H54 (cell line): ENCODE results near the gene TMC3.

Experiments
- DNase-seq: peaks from one replicate; pipeline ENCODE4 v3.0.0; 2011; ENCODE audit warnings: low spot score, mixed read lengths; ENCODE audit not compliant: insufficient read length
- FAIRE-seq: peaks from 3 replicates; lab custom pipeline; 2011; peaks lifted over from hg19 to GRCh38; lab: Jason Lieb, UNC
- POLR2A ChIP-seq: IDR thresholded peaks from 2 replicates; pipeline ENCODE4 v1.6.1; 2011; ENCODE audit warnings: low read depth, mild to moderate bottlenecking, low read length

TMC3 gene

DNA sequence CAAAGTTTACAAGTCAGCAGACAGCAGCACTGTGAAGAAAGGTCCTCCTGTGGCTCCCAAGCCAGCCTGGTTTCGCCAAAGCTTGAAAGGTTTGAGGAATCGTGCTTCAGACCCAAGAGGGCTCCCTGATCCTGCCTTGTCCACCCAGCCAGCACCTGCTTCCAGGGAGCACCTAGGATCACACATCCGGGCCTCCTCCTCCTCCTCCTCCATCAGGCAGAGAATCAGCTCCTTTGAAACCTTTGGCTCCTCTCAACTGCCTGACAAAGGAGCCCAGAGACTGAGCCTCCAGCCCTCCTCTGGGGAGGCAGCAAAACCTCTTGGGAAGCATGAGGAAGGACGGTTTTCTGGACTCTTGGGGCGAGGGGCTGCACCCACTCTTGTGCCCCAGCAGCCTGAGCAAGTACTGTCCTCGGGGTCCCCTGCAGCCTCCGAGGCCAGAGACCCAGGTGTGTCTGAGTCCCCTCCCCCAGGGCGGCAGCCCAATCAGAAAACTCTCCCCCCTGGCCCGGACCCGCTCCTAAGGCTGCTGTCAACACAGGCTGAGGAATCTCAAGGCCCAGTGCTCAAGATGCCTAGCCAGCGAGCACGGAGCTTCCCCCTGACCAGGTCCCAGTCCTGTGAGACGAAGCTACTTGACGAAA lies 74.3 kb downstream of the TMC3 start:
- DNase-seq (no peak), FAIRE-seq (no peak)
- TF ChIP-seq POLR2A, result no peak

DNA sequence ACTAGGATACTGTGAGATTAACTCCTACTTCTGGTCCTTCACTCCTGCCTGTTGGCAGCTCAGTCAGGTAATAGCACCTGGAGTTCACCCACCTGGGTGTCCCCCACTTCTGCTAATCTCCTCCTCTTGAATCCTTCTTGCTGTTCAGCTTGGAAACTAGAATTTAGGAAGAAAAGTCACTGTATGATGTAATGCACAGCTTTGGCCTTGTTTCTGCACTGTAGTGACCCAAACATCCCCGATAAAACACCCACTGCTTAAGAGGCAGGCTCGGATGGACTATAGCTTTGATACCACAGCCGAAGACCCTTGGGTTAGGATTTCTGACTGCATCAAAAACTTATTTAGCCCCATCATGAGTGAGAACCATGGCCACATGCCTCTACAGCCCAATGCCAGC lies 74.9 kb downstream of the TMC3 start:
- DNase-seq, result no peak
- FAIRE-seq, result no peak
- TF ChIP-seq POLR2A, result no peak

DNA sequence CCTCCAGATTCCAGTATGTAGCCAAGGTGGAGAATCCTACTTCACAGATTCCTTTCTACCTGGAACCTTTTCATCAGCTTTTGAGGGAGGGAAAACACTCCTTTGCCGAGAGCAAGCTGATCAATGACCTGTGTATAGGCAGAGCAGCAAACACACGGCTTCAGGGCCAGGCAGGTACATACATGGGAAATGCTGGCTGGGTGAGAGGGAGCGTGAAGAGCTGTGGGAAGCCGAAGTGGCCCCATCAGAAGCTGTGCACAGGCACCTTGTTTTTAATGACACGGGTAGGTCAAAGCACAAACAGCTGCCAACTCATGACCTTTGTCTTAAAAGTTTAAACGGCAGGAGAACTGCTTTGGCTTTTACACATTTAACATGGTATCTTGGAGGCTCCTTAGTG lies 75.4 kb downstream of the TMC3 start:
- FAIRE-seq (no peak), DNase-seq (no peak)
- no peak for TF ChIP-seq POLR2A

DNA sequence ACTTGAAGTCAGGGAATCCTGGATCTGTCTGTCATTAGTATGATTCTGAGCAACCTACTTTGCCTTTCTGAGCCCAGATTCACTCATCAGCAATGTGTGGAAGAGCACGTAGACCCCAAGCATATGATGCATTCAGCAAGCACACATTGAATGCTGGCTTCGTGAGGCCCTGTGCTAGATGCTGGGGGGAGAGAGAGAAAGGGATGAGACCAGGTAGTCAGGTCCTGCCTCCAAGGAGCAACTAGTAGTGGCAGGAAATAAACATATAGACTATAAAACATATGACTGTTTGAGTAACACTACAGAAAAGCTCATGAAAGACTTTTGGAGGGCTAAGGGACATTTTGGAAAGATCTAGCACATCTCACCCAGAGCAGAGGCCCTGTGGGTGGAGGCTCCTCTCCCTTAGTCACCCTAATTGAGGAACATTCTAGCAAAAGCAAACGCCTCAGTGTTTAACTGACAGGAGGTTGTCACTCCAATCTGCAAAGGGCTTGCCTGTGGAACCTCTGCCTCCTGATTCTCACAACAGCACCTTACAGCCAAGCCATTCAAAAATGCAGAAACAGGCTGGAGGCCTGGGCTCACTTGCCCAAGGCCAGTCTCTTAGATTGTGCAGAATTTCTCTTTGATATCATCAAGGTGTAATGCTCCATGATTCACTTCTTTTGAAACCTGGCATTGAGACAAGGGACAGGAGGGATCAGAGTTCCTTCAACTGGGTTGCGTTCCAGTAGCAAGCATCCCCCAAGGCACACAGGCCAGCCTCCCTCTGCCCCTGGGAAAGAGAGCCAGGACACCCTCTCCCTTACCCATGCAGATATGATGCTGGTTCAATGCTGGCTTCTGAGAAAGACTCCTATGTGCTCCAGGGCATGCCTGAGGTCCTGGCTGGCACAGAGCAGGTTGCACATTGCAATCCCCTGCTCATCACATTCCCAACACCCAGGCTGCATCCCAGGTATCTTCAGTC lies 76.1 kb downstream of the TMC3 start:
- TF ChIP-seq POLR2A, result no peak
- FAIRE-seq (no peak), DNase-seq (no peak)

DNA sequence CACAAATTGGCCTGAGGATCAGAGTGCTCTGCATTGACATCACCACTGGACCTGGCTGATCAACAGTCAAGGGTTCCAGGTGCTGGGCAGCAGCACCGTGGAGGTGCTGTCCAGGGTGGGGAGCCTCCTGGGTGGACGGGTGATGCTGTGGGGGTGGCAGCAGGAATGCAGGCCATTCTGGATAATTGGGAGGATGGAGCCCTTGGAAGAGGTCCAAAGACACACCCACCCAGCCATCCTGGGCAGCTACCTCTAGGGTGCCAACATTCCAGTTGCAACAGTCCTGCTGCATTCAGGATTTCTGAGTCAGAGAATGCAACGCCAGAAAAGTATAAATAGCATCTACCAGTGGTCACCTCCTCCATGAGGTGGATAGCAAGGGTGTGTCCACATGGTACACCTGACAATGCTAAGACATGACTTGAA lies 76.9 kb downstream of the TMC3 start:
- DNase-seq, result peak; percentile 61
- FAIRE-seq, result no peak
- no peak for TF ChIP-seq POLR2A

DNA sequence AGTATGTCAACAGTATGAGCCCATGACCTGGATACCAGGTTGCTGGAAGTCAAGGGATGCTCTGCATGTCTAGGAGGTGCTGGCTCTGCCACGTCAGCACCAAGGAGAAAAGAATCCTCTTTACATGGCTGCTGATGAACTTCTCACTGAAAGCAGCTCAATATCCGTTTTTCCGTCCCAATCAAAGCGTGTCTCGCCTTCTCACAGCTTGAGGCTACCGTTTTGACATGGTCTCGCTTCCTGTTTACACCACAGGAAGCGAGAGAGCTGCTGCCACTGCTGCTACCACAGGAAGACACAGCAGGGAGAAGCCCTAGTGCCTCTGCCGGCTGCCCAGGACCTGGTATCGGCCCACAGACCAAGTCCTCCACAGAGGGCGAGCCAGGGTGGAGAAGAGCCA lies 77.3 kb downstream of the TMC3 start:
- TF ChIP-seq POLR2A, result no peak
- peak; percentile 21 for DNase-seq
- no peak for FAIRE-seq

DNA sequence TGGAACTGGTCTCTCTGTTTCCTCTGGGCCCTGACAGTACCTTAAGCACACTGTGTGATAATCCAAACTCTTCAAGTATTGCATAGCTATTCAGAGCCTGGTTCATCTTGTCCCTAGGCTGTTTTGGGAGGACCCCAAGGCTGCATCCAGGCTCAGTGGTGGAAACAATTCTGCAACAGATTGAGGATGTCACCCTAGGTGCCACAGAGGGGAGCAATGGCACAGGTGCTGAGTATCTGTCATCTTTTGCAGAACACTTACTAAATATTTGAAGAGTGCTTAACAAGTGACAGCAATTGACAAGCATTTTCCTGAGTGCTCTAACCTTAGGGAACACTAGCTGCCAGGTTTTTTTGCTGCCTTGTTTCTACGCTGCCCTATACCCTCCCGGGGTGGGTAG lies 77.8 kb downstream of the TMC3 start:
- TF ChIP-seq POLR2A, result no peak
- DNase-seq (no peak), FAIRE-seq (no peak)

DNA sequence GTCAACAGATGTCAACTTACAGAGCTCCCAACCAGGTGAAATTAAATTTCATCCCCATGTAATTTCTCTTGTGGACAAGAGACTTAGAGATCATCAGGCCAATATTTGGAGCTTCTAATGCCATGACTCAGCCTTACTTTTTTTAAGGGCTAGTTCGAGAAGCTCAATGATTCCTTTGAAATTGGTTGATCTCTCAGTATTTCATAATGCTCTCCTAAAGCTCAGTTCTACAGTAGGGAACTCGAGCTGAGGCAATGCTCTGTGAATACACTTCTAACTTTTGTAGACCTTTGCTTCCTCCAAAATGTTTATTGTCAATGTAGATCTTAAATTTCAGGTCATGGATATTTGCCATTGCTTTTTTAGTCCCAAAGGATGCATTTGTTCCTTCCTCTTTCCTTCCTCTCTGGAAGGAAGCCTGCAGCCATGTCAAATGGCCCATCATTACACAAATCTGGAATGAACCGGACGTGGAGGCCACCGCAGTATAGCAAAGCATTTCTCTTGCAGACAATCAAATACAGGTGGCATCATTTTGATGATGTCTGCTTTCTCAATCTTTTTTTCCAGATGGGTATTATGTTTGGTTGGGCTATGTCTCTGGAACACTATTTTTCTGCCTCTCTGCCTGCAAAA lies 78.4 kb downstream of the TMC3 start:
- no peak for TF ChIP-seq POLR2A
- no peak for DNase-seq
- FAIRE-seq, result no peak

DNA sequence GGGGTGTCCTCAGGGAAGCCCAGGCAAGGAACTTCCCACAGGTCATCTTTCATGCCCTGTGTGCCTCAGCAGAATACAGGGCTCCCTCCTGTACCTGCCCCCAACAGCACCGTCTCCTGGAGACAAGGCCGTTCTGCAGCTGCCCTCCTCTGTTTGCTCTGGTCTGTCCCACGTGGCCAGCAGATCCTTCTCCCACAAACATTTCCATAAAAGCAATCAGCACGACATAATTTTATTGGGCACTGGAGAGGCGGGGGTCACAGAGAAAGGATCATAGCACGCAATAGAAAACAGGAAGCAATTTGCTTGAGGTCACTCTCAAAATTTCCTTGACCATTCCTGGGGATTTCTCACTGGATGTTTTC lies 79.5 kb downstream of the TMC3 start:
- TF ChIP-seq POLR2A, result no peak
- FAIRE-seq (no peak), DNase-seq (no peak)

DNA sequence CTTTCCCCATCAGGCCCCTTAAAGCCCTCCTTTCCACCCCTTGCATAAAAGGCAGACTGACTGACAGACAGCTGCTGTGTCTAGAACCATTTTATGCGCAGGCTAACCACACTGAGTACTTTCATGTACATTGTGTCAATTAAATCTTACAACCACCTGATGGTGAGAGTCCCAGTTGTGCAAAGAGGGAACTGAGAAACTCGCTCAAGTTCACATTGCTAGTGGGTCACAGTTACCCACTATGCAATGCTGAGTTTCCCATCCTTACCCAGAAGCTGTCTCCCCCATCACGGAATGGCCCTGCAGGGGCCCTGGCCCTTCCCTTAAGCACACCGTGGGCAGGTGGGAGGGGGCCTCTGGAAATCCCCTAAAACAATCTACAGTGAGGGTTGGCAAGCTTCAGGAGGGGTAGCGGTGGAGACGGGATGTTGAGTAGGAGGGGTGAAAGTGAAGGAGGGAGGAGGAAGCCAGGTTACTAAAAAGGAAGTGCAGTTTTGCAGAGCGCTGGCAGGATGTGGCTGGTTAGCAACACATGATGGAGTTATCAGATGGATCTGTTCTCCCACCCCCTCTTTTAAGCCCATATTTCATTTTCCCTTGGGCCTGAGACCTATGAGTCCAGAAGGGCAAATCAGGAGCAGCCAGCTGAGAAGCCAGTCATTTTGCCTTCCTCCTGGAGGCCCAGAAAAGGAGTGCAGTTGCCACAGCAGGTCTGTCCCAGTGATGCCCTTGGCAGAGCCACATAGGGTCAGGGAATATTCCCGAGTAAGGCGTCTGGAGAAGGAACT lies 80.1 kb downstream of the TMC3 start:
- no peak for TF ChIP-seq POLR2A
- FAIRE-seq (no peak), DNase-seq (no peak)

DNA sequence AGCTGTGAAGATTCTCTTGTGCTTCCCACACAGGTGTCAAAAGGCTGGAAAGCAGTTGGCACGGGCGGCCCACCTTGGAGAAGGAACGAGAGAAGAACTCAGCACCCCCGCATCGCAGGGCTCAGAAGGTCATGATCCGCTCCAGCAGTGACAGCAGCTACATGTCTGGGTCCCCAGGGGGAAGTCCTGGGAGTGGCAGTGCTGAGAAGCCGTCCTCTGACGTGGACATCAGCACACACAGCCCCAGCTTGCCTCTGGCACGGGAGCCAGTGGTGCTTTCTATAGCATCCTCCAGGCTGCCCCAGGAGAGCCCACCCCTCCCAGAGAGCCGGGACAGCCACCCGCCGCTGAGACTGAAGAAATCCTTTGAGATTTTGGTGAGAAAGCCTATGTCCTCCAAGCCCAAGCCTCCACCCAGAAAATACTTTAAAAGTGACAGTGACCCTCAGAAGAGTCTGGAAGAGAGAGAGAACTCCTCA lies 81.5 kb downstream of the TMC3 start:
- no peak for TF ChIP-seq POLR2A
- DNase-seq (no peak), FAIRE-seq (no peak)

DNA sequence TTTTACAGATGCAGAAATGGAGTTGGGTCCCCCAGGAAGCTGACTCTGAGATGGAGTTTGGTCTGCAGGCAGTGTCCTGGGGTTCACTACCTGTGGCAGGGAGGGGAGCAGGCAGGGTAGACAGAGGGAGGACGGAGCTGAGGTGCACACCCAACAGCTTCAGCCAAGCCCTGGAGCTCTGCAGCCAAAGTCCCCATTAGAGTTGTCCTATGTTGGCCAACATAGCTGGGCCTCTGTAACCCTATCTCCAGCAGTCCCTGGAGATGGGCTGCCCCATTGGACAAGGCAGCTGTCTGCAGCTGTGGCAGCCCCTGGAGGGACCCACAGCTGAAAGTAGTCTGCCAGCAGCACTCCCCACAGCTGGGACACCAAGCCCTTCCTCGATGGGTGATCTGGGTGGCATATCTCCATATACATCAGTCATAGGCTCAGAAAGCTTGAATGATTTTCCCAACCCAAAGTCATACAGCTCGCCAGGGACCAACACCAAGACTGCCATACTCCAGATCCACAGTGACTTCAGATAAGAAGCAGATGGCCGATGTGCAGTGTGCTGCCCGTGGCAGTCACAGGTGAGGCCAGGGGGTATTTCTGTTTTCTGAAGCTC lies 82.0 kb downstream of the TMC3 start:
- no peak for DNase-seq
- FAIRE-seq, result no peak
- TF ChIP-seq POLR2A, result no peak

DNA sequence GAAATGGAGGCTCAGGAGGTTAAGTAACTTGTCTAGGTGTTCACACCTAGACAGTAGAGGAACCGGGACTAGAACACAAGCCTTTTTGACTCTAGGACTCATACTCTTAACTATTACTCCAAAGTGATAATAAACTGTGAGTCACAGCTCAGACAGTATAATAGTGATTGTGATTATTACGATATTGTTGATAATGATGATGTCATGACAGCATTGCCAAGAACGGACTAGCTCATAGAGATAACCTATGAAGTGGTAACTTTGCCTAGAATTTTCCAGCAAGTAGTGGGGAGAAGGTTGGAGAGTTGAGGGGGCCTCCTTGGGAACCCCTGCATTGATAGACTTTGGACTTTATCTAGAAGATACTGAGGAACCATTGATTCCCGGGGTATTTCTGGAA lies 84.1 kb downstream of the TMC3 start:
- DNase-seq (no peak), FAIRE-seq (no peak)
- no peak for TF ChIP-seq POLR2A
